H9 (cell line): ENCODE results near the gene HAVCR1. TPM values are rescaled to one million over a fixed set of nuclear protein-coding genes. Genes with fewer than 3 reads are reported as not detected.

Experiments
- DNase-seq: peaks from one replicate; pipeline ENCODE4 v3.0.0-alpha.2; 2017
- H2AFZ ChIP-seq: one replicate; pipeline ENCODE4 v1.6.1; 2013; ENCODE audit warnings: mild to moderate bottlenecking, low read length, control low read depth, moderate library complexity
- H2AK5ac ChIP-seq: 2 replicates; pipeline ENCODE4 v1.6.1; 2013; ENCODE audit warnings: low read length, control low read depth, mixed read lengths; ENCODE audit not compliant: insufficient read length
- H2BK120ac ChIP-seq: one replicate; pipeline ENCODE4 v1.6.1; 2013; ENCODE audit warnings: low read depth, mild to moderate bottlenecking, low read length, control low read depth, inconsistent platforms; ENCODE audit not compliant: poor library complexity, severe bottlenecking
- H2BK12ac ChIP-seq: 2 replicates; pipeline ENCODE4 v1.6.1; 2013; ENCODE audit warnings: low read length, control low read depth, mixed read lengths, low read depth; ENCODE audit not compliant: insufficient read length
- H2BK15ac ChIP-seq: 2 replicates; pipeline ENCODE4 v1.6.1; 2013; ENCODE audit warnings: low read depth, low read length, control low read depth
- H2BK20ac ChIP-seq: one replicate; pipeline ENCODE4 v1.6.1; 2013; ENCODE audit warnings: low read depth, mild to moderate bottlenecking, low read length, control low read depth, inconsistent platforms; ENCODE audit not compliant: poor library complexity, severe bottlenecking
- H2BK5ac ChIP-seq: 2 replicates; pipeline ENCODE4 v1.6.1; 2013; ENCODE audit warnings: low read length, control low read depth, mixed read lengths; ENCODE audit not compliant: insufficient read length
- H3K14ac ChIP-seq: 2 replicates; pipeline ENCODE4 v1.6.1; 2013; ENCODE audit warnings: low read length, control low read depth; ENCODE audit not compliant: insufficient read depth
- H3K18ac ChIP-seq: 2 replicates; pipeline ENCODE4 v1.6.1; 2013; ENCODE audit warnings: low read depth, mild to moderate bottlenecking, mixed read lengths, low read length, control low read depth; ENCODE audit not compliant: insufficient read length
- H3K23ac ChIP-seq: 2 replicates; pipeline ENCODE4 v1.6.1; 2013; ENCODE audit warnings: low read length, control low read depth, mixed read lengths, low read depth; ENCODE audit not compliant: insufficient read length
- H3K23me2 ChIP-seq: 2 replicates; pipeline ENCODE4 v1.6.1; 2013; ENCODE audit warnings: low read depth, mild to moderate bottlenecking, mixed read lengths, low read length, control low read depth; ENCODE audit not compliant: insufficient read length, poor library complexity, severe bottlenecking
- H3K27ac ChIP-seq: 2 replicates; pipeline ENCODE4 v1.5.1; 2013; ENCODE audit warnings: low read length, control low read depth, mixed read lengths, low read depth; ENCODE audit not compliant: insufficient read length
- H3K27me3 ChIP-seq: 2 replicates; pipeline ENCODE4 v1.6.1; 2013; ENCODE audit warnings: low read length, control low read depth, inconsistent platforms; ENCODE audit not compliant: insufficient read depth
- H3K4ac ChIP-seq: 2 replicates; pipeline ENCODE4 v1.6.1; 2013; ENCODE audit warnings: low read depth, mild to moderate bottlenecking, control low read depth, inconsistent platforms, low read length, moderate library complexity
- H3K4me1 ChIP-seq: 2 replicates; pipeline ENCODE4 v1.6.1; 2013; ENCODE audit warnings: low read length, control low read depth, inconsistent platforms; ENCODE audit not compliant: insufficient read depth
- H3K4me2 ChIP-seq: 2 replicates; pipeline ENCODE4 v1.6.1; 2013; ENCODE audit warnings: low read length, control low read depth, mixed read lengths; ENCODE audit not compliant: insufficient read length, insufficient read depth
- H3K56ac ChIP-seq: 2 replicates; pipeline ENCODE4 v1.6.1; 2013; ENCODE audit warnings: low read depth, mild to moderate bottlenecking, mixed read lengths, low read length, control low read depth; ENCODE audit not compliant: insufficient read length
- H3K79me1 ChIP-seq: 2 replicates; pipeline ENCODE4 v1.6.1; 2013; ENCODE audit warnings: low read depth, mild to moderate bottlenecking, moderate library complexity, low read length, control low read depth, inconsistent platforms; ENCODE audit not compliant: insufficient read depth, poor library complexity, severe bottlenecking
- H3K79me2 ChIP-seq: 2 replicates; pipeline ENCODE4 v1.6.1; 2013; ENCODE audit warnings: low read length, control low read depth, inconsistent platforms; ENCODE audit not compliant: insufficient read depth
- H3K9ac ChIP-seq: 2 replicates; pipeline ENCODE4 v1.6.1; 2013; ENCODE audit warnings: low read length, control low read depth, mixed read lengths; ENCODE audit not compliant: insufficient read length; ENCODE audit errors: extremely low read depth
- H3K9me3 ChIP-seq: one replicate; pipeline ENCODE4 v1.6.1; 2013; ENCODE audit warnings: low read depth, low read length, inconsistent platforms; ENCODE audit not compliant: control insufficient read depth
- H3T11ph ChIP-seq: one replicate; pipeline ENCODE4 v1.6.1; 2013; ENCODE audit warnings: mild to moderate bottlenecking, low read length, control low read depth, inconsistent platforms
- H4K20me1 ChIP-seq: one replicate; pipeline ENCODE4 v1.6.1; 2013; ENCODE audit not compliant: control insufficient read depth, insufficient read length, insufficient read depth
- H4K5ac ChIP-seq: 2 replicates; pipeline ENCODE4 v1.6.1; 2013; ENCODE audit warnings: low read depth, mild to moderate bottlenecking, mixed read lengths, low read length, control low read depth; ENCODE audit not compliant: insufficient read length
- H4K8ac ChIP-seq: replicated peaks from 2 replicates; pipeline ENCODE4 v1.6.1; 2013; ENCODE audit warnings: low read length, control low read depth, mixed read lengths, low read depth; ENCODE audit not compliant: insufficient read length
- H4K91ac ChIP-seq: 2 replicates; pipeline ENCODE4 v1.6.1; 2013; ENCODE audit warnings: low read depth, mild to moderate bottlenecking, moderate library complexity, mixed read lengths, low read length, control low read depth; ENCODE audit not compliant: insufficient read length
- H3K27ac Mint-ChIP-seq, 3 experiments: 2 replicates in 2 of 3; 3 replicates in 1 of 3; pipeline ENCODE4 v1.8.0; 2020 to 2021; ENCODE audit warnings: mixed read lengths in 3 of 3, mild to moderate bottlenecking in 1 of 3, moderate library complexity in 1 of 3
- H3K27me3 Mint-ChIP-seq: 2 replicates; pipeline ENCODE4 v1.8.0; 2021; ENCODE audit warnings: low read depth, mild to moderate bottlenecking, moderate library complexity, mixed read lengths
- H3K36me3 Mint-ChIP-seq, 3 experiments: 2 replicates in 2 of 3; 3 replicates in 1 of 3; pipeline ENCODE4 v1.8.0; 2020 to 2021; ENCODE audit warnings: low read depth in 3 of 3, mixed read lengths in 3 of 3; ENCODE audit not compliant: insufficient read depth in 1 of 3
- H3K4me1 Mint-ChIP-seq, 2 experiments: 2 replicates each; pipeline ENCODE4 v1.8.0; 2020; ENCODE audit warnings: mixed read lengths in 2 of 2
- H3K4me3 Mint-ChIP-seq, 2 experiments: 2 replicates in 1 of 2; 3 replicates in 1 of 2; pipeline ENCODE4 v1.8.0; 2020 to 2021; ENCODE audit warnings: mild to moderate bottlenecking in 2 of 2, mixed read lengths in 2 of 2, moderate library complexity in 1 of 2
- H3K9me3 Mint-ChIP-seq, 2 experiments: 2 replicates in 1 of 2; 3 replicates in 1 of 2; pipeline ENCODE4 v1.8.0; 2020; ENCODE audit warnings: mild to moderate bottlenecking in 2 of 2, mixed read lengths in 2 of 2, moderate library complexity in 1 of 2
- CTCF ChIP-seq: fragments of 200-600 bp; sonication (generic); conservative IDR thresholded peaks from 3 replicates; pipeline ENCODE4 v1.8.0; 2021; ENCODE audit warnings: antibody characterized with exemption, mild to moderate bottlenecking
- WGBS: extraction: QIAGEN DNeasy Blood & Tissue Kit; methylation state at CpG from one replicate; pipeline ENCODE4 v1.1.7; 2013; ENCODE audit warnings: missing lambda C conversion rate, low lambda C conversion rate, mixed read lengths; ENCODE audit not compliant: insufficient read length; ENCODE audit errors: extremely low coverage; 5-methylcytosine and 5-hydroxymethylcytosine counted together
- total RNA-seq: library from RNA; stranded (reverse); gene quantifications from 2 replicates; pipeline ENCODE4 v1.2.1, GENCODE V29; 2021

The HAVCR1 gene
- total RNA-seq, 1 experiment from 2014 or later = not detected

- no peak overlapping the region for H2AK5ac ChIP-seq
- H3K79me1 ChIP-seq = no peaks in the 10 kb centered on the region
- no peaks in the 10 kb centered on the region for H3K27me3 Mint-ChIP-seq
- no peaks in the 10 kb centered on the region for H3K79me2 ChIP-seq
- no peak overlapping the region for H2BK120ac ChIP-seq
- no peak for TF ChIP-seq CTCF
- no peaks in the 10 kb centered on the region for H3K23me2 ChIP-seq
- no peak overlapping the region for H3K4me3 Mint-ChIP-seq
- no peaks in the 10 kb centered on the region for H4K20me1 ChIP-seq
- no peak overlapping the region for H2AFZ ChIP-seq
- H3K27me3 ChIP-seq = no peaks in the 10 kb centered on the region
- no peak overlapping the region for H3K9ac ChIP-seq
- H3K9me3 ChIP-seq = no peaks in the 10 kb centered on the region
- no peak overlapping the region for H2BK12ac ChIP-seq
- no peak overlapping the region for H2BK5ac ChIP-seq
- H4K8ac ChIP-seq = no peak overlapping the region
- H4K5ac ChIP-seq = no peak overlapping the region
- no peak overlapping the region for H2BK20ac ChIP-seq
- WGBS = no CpG with 5 or more reads among the region's 4 CpGs
- H3K18ac ChIP-seq = no peak overlapping the region
- no peak overlapping the region for H2BK15ac ChIP-seq
- H3K56ac ChIP-seq = no peak overlapping the region
- H3K27ac Mint-ChIP-seq = no peak overlapping the region
- no peak overlapping the region for H3K23ac ChIP-seq
- H3K4ac ChIP-seq = no peak overlapping the region
- no peaks in the 10 kb centered on the region for H3K4me1 Mint-ChIP-seq
- no peak overlapping the region for H3K27ac ChIP-seq
- H3K36me3 Mint-ChIP-seq = no peaks in the 10 kb centered on the region; a peak in 1 of 7 replicates
- no peak overlapping the region for H3K4me2 ChIP-seq
- DNase-seq = no peak
- H3T11ph ChIP-seq = no peak overlapping the region
- H3K14ac ChIP-seq = no peak overlapping the region
- no peaks in the 10 kb centered on the region for H3K4me1 ChIP-seq
- H4K91ac ChIP-seq = no peak overlapping the region
- H3K9me3 Mint-ChIP-seq = peaks cover 0 to 3% of the 10 kb centered on the region in 2 experiments; a peak in 1 of 5 replicates
These were observed 67.2 kb downstream of the HAVCR1 start for GRCh38 chr5:156991714-156992113.
